ENCODE data around the gene LRRC3C.

LRRC3C gene

GRCh38 chr17:39953471-39953888 is 25.9 kb downstream of the LRRC3C start:
- Histone ChIP-seq H3K4me1 (ENCODE audit: control insufficient read depth, insufficient read depth, low read length) (peaks cover 3% of the 10 kb centered on the region), H3K4me3 (ENCODE audit: low read depth, low read length) (peak overlapping the region; percentile 31)
- TF ChIP-seq, protein P1, sequence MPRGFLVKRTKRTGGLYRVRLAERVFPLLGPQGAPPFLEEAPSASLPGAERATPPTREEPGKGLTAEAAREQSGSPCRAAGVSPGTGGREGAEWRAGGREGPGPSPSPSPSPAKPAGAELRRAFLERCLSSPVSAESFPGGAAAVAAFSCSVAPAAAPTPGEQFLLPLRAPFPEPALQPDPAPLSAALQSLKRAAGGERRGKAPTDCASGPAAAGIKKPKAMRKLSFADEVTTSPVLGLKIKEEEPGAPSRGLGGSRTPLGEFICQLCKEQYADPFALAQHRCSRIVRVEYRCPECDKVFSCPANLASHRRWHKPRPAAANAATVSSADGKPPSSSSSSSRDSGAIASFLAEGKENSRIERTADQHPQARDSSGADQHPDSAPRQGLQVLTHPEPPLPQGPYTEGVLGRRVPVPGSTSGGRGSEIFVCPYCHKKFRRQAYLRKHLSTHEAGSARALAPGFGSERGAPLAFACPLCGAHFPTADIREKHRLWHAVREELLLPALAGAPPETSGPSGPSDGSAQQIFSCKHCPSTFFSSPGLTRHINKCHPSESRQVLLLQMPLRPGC (tag by site-specific recombination; IDR thresholded peaks at IDR 0.05): no peak
- 0 out of 2 replicates have a peak, but pooled peaks have one; percentile 4 for TF ChIP-seq YY1 (tag by site-specific recombination; IDR thresholded peaks at IDR 0.05)
- TF ChIP-seq KLF7 (tag by site-specific recombination; IDR thresholded peaks at IDR 0.05; ENCODE audit: borderline replicate concordance): no peak
- TF ChIP-seq, protein P2, sequence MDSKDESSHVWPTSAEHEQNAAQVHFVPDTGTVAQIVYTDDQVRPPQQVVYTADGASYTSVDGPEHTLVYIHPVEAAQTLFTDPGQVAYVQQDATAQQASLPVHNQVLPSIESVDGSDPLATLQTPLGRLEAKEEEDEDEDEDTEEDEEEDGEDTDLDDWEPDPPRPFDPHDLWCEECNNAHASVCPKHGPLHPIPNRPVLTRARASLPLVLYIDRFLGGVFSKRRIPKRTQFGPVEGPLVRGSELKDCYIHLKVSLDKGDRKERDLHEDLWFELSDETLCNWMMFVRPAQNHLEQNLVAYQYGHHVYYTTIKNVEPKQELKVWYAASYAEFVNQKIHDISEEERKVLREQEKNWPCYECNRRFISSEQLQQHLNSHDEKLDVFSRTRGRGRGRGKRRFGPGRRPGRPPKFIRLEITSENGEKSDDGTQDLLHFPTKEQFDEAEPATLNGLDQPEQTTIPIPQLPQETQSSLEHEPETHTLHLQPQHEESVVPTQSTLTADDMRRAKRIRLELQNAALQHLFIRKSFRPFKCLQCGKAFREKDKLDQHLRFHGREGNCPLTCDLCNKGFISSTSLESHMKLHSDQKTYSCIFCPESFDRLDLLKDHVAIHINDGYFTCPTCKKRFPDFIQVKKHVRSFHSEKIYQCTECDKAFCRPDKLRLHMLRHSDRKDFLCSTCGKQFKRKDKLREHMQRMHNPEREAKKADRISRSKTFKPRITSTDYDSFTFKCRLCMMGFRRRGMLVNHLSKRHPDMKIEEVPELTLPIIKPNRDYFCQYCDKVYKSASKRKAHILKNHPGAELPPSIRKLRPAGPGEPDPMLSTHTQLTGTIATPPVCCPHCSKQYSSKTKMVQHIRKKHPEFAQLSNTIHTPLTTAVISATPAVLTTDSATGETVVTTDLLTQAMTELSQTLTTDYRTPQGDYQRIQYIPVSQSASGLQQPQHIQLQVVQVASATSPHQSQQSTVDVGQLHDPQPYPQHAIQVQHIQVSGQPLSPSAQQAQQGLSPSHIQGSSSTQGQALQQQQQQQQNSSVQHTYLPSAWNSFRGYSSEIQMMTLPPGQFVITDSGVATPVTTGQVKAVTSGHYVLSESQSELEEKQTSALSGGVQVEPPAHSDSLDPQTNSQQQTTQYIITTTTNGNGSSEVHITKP (tag by site-specific recombination; IDR thresholded peaks at IDR 0.05): 0 out of 2 replicates have a peak, but pooled peaks have one; percentile 5
- TF ChIP-seq ZNF223 (tag by site-specific recombination; IDR thresholded peaks at IDR 0.05): no peak
- no peak for TF ChIP-seq PRDM4 (tag by site-specific recombination; IDR thresholded peaks at IDR 0.05)
- no peak for TF ChIP-seq ZNF184 (tag by site-specific recombination; IDR thresholded peaks at IDR 0.05)
- no peak for TF ChIP-seq ZNF776 (tag by site-specific recombination; IDR thresholded peaks at IDR 0.05; ENCODE audit: borderline replicate concordance)
- TF ChIP-seq ZNF596 (tag by site-specific recombination; IDR thresholded peaks at IDR 0.05): no peak
- TF ChIP-seq ZNF514 (tag by site-specific recombination; IDR thresholded peaks at IDR 0.05): no peak
- TF ChIP-seq, protein P3, sequence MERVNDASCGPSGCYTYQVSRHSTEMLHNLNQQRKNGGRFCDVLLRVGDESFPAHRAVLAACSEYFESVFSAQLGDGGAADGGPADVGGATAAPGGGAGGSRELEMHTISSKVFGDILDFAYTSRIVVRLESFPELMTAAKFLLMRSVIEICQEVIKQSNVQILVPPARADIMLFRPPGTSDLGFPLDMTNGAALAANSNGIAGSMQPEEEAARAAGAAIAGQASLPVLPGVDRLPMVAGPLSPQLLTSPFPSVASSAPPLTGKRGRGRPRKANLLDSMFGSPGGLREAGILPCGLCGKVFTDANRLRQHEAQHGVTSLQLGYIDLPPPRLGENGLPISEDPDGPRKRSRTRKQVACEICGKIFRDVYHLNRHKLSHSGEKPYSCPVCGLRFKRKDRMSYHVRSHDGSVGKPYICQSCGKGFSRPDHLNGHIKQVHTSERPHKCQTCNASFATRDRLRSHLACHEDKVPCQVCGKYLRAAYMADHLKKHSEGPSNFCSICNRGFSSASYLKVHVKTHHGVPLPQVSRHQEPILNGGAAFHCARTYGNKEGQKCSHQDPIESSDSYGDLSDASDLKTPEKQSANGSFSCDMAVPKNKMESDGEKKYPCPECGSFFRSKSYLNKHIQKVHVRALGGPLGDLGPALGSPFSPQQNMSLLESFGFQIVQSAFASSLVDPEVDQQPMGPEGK (tag by site-specific recombination; IDR thresholded peaks at IDR 0.05): 0 out of 2 replicates have a peak, but pooled peaks have one; percentile 8
- 0 out of 2 replicates have a peak, but pooled peaks have one; percentile 10 for TF ChIP-seq ZNF600 (tag by site-specific recombination; IDR thresholded peaks at IDR 0.05)
- TF ChIP-seq ZNF654 (tag by site-specific recombination; IDR thresholded peaks at IDR 0.05; ENCODE audit: low read depth): no peak
- no peak; the same call in 1 of the 2 replicates for TF ChIP-seq EGR2 (tag by site-specific recombination; IDR thresholded peaks at IDR 0.05; ENCODE audit: low read depth)
- no peak for TF ChIP-seq ZNF10 (tag by site-specific recombination; IDR thresholded peaks at IDR 0.05)
- no peak for TF ChIP-seq ZNF670 (tag by site-specific recombination; IDR thresholded peaks at IDR 0.05; ENCODE audit: low read depth)
- no peak for TF ChIP-seq HOXD13 (CRISPR knock-in tag; IDR thresholded peaks at IDR 0.05; ENCODE audit: borderline replicate concordance)
- no peak for TF ChIP-seq MYNN (tag by site-specific recombination; IDR thresholded peaks at IDR 0.05; ENCODE audit: borderline replicate concordance)
- no peak for TF ChIP-seq SCRT1 (tag by site-specific recombination; IDR thresholded peaks at IDR 0.05; ENCODE audit: borderline replicate concordance)
- TF ChIP-seq ZNF354C (tag by site-specific recombination; IDR thresholded peaks at IDR 0.05; ENCODE audit: borderline replicate concordance, low read depth): no peak
- TF ChIP-seq WT1 (tag by site-specific recombination; IDR thresholded peaks at IDR 0.05): no peak
- no peak for TF ChIP-seq ZNF214 (tag by site-specific recombination; IDR thresholded peaks at IDR 0.05; ENCODE audit: borderline replicate concordance)
- TF ChIP-seq ZNF146 (tag by site-specific recombination; IDR thresholded peaks at IDR 0.05): no peak
- TF ChIP-seq, protein P4, sequence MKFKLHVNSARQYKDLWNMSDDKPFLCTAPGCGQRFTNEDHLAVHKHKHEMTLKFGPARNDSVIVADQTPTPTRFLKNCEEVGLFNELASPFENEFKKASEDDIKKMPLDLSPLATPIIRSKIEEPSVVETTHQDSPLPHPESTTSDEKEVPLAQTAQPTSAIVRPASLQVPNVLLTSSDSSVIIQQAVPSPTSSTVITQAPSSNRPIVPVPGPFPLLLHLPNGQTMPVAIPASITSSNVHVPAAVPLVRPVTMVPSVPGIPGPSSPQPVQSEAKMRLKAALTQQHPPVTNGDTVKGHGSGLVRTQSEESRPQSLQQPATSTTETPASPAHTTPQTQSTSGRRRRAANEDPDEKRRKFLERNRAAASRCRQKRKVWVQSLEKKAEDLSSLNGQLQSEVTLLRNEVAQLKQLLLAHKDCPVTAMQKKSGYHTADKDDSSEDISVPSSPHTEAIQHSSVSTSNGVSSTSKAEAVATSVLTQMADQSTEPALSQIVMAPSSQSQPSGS (tag by site-specific recombination; IDR thresholded peaks at IDR 0.05; ENCODE audit: low read depth): no peak
- TF ChIP-seq ZNF292 (tag by site-specific recombination; IDR thresholded peaks at IDR 0.05; ENCODE audit: borderline replicate concordance, low read depth): no peak
- no peak for TF ChIP-seq ZNF362 (tag by site-specific recombination; IDR thresholded peaks at IDR 0.05)

More at GRCh38 chr17:39953471-39953888, 25.9 kb downstream of the LRRC3C start:
- Histone ChIP-seq H3K27ac (ENCODE audit: extremely low read depth, low read depth, low read length) (peak overlapping the region; percentile 70; the same call in 1 of the 2 replicates), H3K36me3 (ENCODE audit: control insufficient read depth in 2 of 2, insufficient read depth in 1 of 2, low read length in 2 of 2) (no peaks in the 10 kb centered on the region), H3K9me3 (ENCODE audit: control insufficient read depth, insufficient read depth, low read depth, low read length) (no peaks in the 10 kb centered on the region)
- POLR2A ChIA-PET: interaction anchor here (0.5 to 3.3 kb wide), 6 partner anchors 27 to 246 kb away, joined by 3 to 41 read pairs (median 4); partner anchors contain the start of genes LRRC3C, ORMDL3 and PSMD3
- CTCF ChIA-PET: interaction anchor here (5.7 kb wide), 1 partner anchor 14 kb away, joined by 35 read pairs; no protein-coding TSS in a partner anchor
